ENCODE measurements around the gene GGTA1.

- no peak for TF ChIP-seq SP1 (IDR thresholded peaks at IDR 0.05)
- no peak for TF ChIP-seq SUZ12 (IDR thresholded peaks at IDR 0.05)
- no peak for TF ChIP-seq FOXA1 (IDR thresholded peaks at IDR 0.05)
- TF ChIP-seq L3MBTL2 (conservative IDR thresholded peaks at IDR 0.05), result no peak
- TF ChIP-seq BHLHE40 (IDR thresholded peaks at IDR 0.05; ENCODE audit: borderline replicate concordance), result no peak
- no peak for TF ChIP-seq ZNF384 (IDR thresholded peaks at IDR 0.05)
- no peak for TF ChIP-seq FOXM1 (IDR thresholded peaks at IDR 0.05; ENCODE audit: borderline replicate concordance)
- no peak for TF ChIP-seq HDGF (IDR thresholded peaks at IDR 0.05; ENCODE audit: borderline replicate concordance)
Measured at GRCh38 chr9:121451586-121451985, 48.1 kb downstream of the GGTA1 start.

All from HEK293T (cell line).